H1 (cell line): ENCODE results near the gene ZBTB46. TPM values are rescaled to one million over a fixed set of nuclear protein-coding genes. Genes with fewer than 3 reads are reported as not detected.

Experiments
- PHF8 ChIP-seq: fragments of 200-600 bp; sonication (generic); conservative IDR thresholded peaks from 2 replicates; pipeline ENCODE4 v1.7.1; 2012; ENCODE audit warnings: low read depth, mild to moderate bottlenecking, inconsistent platforms, low read length, moderate library complexity
- POLR2A ChIP-seq, 2 experiments: IDR thresholded peaks; 1 replicate in 1 of 2; 2 replicates in 1 of 2; pipeline ENCODE4 v1.6.1; 2011; ENCODE audit warnings: low read depth in 2 of 2, low read length in 2 of 2, mild to moderate bottlenecking in 2 of 2; ENCODE audit errors: control extremely low read depth in 1 of 2
- RFX5 ChIP-seq: IDR thresholded peaks from 2 replicates; pipeline ENCODE4 v1.6.1; 2011; ENCODE audit warnings: low read depth, low read length, improper control_type of control experiment, borderline replicate concordance
- polyA plus RNA-seq, 7 experiments: library from polyadenylated mRNA; depleted of rRNA in 3 of 7; stranded (reverse) in 5 of 7; unstranded in 2 of 7; fragments of >200 nt in 5 of 7; fragments of 200-250 nt in 2 of 7; gene quantifications; 1 replicate in 5 of 7; 2 replicates in 1 of 7; 4 replicates in 1 of 7; pipeline versions ENCODE4 v1.2.1 to v1.2.3, GENCODE V29; 2011 to 2013; ENCODE audit warnings: missing spikeins in 2 of 7, mixed read lengths in 2 of 7
- total RNA-seq: library from RNA; stranded (reverse); fragmentation: NEBNext Ultra II Directional; extraction: Animal tissue kit (Norgen Biotek cat#: 25700); gene quantifications from 2 replicates; pipeline ENCODE4 v1.2.1, GENCODE V29; 2021

The ZBTB46 gene
- total and polyA plus RNA-seq, 2 of the 8 experiments (the other 6 are each of a cell fraction or from before 2014, with no cell fraction given) = 6.4 to 22.4 TPM

- no peak for TF ChIP-seq RFX5
- peak in 1 of 2 experiments; percentile 57; a peak in 2 of 3 replicates for TF ChIP-seq POLR2A (IDR thresholded peaks at IDR 0.05; ENCODE audit: control extremely low read depth in 1 of 2, low read depth in 2 of 2, low read length in 2 of 2)
- 0 out of 2 replicates have a peak, but pooled peaks have one; percentile 8 for TF ChIP-seq PHF8
These were observed 134.3 kb downstream of the ZBTB46 start, which contains the start of gene TNFRSF6B (continued) for GRCh38 chr20:63696628-63697356.
